GM19452 (cell line): ENCODE measurements around the gene MIS18A.

ENCODE experiments used
- ATAC-seq: cut with Tn5 transposase; IDR thresholded peaks from one replicate; pipeline ENCODE4 v1.9.1; 2021; ENCODE audit not compliant: unreplicated experiment

MIS18A gene

GRCh38 chr21:32256873-32257620, 21.8 kb downstream of the MIS18A start:
- no peak for ATAC-seq

- no peak for ATAC-seq
Measured at GRCh38 chr21:32256251-32256650, 22.6 kb downstream of the MIS18A start.

- no peak for ATAC-seq
Measured at GRCh38 chr21:32253215-32253641, 25.6 kb downstream of the MIS18A start.

- no peak for ATAC-seq
Measured at GRCh38 chr21:32252136-32252535, 26.7 kb downstream of the MIS18A start.

- ATAC-seq, result no peak
Measured at GRCh38 chr21:32249511-32250280, 29.2 kb downstream of the MIS18A start.

- no peak for ATAC-seq
Measured at GRCh38 chr21:32248571-32249461, 30.0 kb downstream of the MIS18A start.

- ATAC-seq, result no peak
Measured at GRCh38 chr21:32246571-32247140, 32.2 kb downstream of the MIS18A start.

- no peak for ATAC-seq
Measured at GRCh38 chr21:32245971-32246370, 32.9 kb downstream of the MIS18A start.

- no peak for ATAC-seq
Measured at GRCh38 chr21:32240851-32241687, 37.8 kb downstream of the MIS18A start.

- ATAC-seq, result no peak
Measured at GRCh38 chr21:32239551-32239950, 39.3 kb downstream of the MIS18A start.

- no peak for ATAC-seq
Measured at GRCh38 chr21:32238063-32238462, 40.8 kb downstream of the MIS18A start.

- ATAC-seq, result no peak
Measured at GRCh38 chr21:32237021-32237420, 41.8 kb downstream of the MIS18A start.

- ATAC-seq, result no peak
Measured at GRCh38 chr21:32233722-32234301, 45.0 kb downstream of the MIS18A start.

GRCh38 chr21:32233055-32233546, 45.7 kb downstream of the MIS18A start:
- ATAC-seq, result no peak

- ATAC-seq, result no peak
Measured at GRCh38 chr21:32226444-32226843, 52.4 kb downstream of the MIS18A start.
